B cell (primary cell): ENCODE measurements around the gene FOXI2. TPM values are rescaled to one million over a fixed set of nuclear protein-coding genes. Genes with fewer than 3 reads are reported as not detected.

Experiments used
- ATAC-seq: fragments of 200-7000 bp; cut with Tn5 transposase; one replicate; pipeline ENCODE4 v1.10.0; 2021; ENCODE audit warnings: low read depth, mild to moderate bottlenecking, moderate number of reproducible peaks, moderate library complexity
- CTCF ChIA-PET: fragments of 350-600 bp; sonication (Branson Sonifier 250); formaldehyde crosslinking; loops from one replicate; lab custom pipeline; 2021; ENCODE audit warnings: antibody characterized with exemption, inconsistent platforms; lab: Charles Lee
- POLR2A ChIA-PET: fragments of 350-600 bp; sonication (Branson Sonifier 250); formaldehyde crosslinking; loops from one replicate; lab custom pipeline; 2021; ENCODE audit warnings: antibody characterized with exemption; lab: Charles Lee
- DNase-seq: peaks from one replicate; pipeline ENCODE4 v3.0.0; 2013
- H2AFZ ChIP-seq: 2 replicates; pipeline ENCODE4 v1.6.1; 2012; ENCODE audit warnings: mild to moderate bottlenecking, low read depth, low read length; ENCODE audit not compliant: insufficient read depth, poor library complexity, severe bottlenecking
- H3K27ac ChIP-seq, 2 donors: 1 replicate in 1 of 2; 2 replicates in 1 of 2; pipeline ENCODE4 v1.5.1; 2012 to 2013; ENCODE audit warnings: low read length in 2 of 2, mild to moderate bottlenecking in 2 of 2, moderate library complexity in 1 of 2
- H3K27me3 ChIP-seq, 4 experiments: fragments of 200-600 bp in 1 of 4; sonication (generic) in 1 of 4; replicated peaks in 1 of 4; 1 replicate in 2 of 4; 2 replicates in 2 of 4; pipeline versions ENCODE4 v1.6.1 to v1.7.0; 2013 to 2016; ENCODE audit warnings: low read length in 3 of 4, mild to moderate bottlenecking in 2 of 4, mixed read lengths in 1 of 4, moderate library complexity in 1 of 4; ENCODE audit not compliant: insufficient read depth in 4 of 4, control insufficient read depth in 3 of 4; ENCODE audit errors: control extremely low read depth in 1 of 4
- H3K36me3 ChIP-seq, 2 experiments: replicated peaks in 1 of 2; 1 replicate in 1 of 2; 2 replicates in 1 of 2; pipeline versions ENCODE4 v1.6.1 to v1.7.1; 2013; ENCODE audit warnings: low read length in 1 of 2; ENCODE audit not compliant: insufficient read depth in 2 of 2, control insufficient read depth in 1 of 2; ENCODE audit errors: control extremely low read depth in 1 of 2, extremely low read depth in 1 of 2
- H3K4me1 ChIP-seq, 2 donors: fragments of 200-600 bp in 1 of 2; sonication (generic) in 1 of 2; 1 replicate in 1 of 2; 2 replicates in 1 of 2; pipeline versions ENCODE4 v1.5.1 to v1.6.1; 2013 to 2017; ENCODE audit warnings: low read length in 2 of 2; ENCODE audit not compliant: control insufficient read depth in 2 of 2, insufficient read depth in 2 of 2
- H3K4me2 ChIP-seq: replicated peaks from 2 replicates; pipeline ENCODE3; 2012; ENCODE audit warnings: mild to moderate bottlenecking, low read depth, low read length; ENCODE audit not compliant: poor library complexity, severe bottlenecking
- H3K4me3 ChIP-seq, 5 experiments: fragments of 200-600 bp in 1 of 5; sonication (generic) in 1 of 5; 1 replicate in 3 of 5; 2 replicates in 2 of 5; pipeline versions ENCODE4 v1.5.1 to v1.7.0; 2011 to 2016; ENCODE audit warnings: low read length in 4 of 5, mild to moderate bottlenecking in 4 of 5, low read depth in 2 of 5, control low read depth in 1 of 5, moderate library complexity in 1 of 5; ENCODE audit not compliant: insufficient read depth in 1 of 5; ENCODE audit errors: control extremely low read depth in 1 of 5, extremely low read depth in 1 of 5
- H3K79me2 ChIP-seq: fragments of 200-600 bp; sonication (generic); one replicate; pipeline ENCODE4 v1.6.0; 2016; ENCODE audit warnings: low read length; ENCODE audit not compliant: control insufficient read depth, insufficient read depth
- H3K9ac ChIP-seq: fragments of 200-600 bp; sonication (generic); 2 replicates; pipeline ENCODE4 v1.6.1; 2017; ENCODE audit warnings: mild to moderate bottlenecking, low read length, moderate library complexity
- H3K9me3 ChIP-seq, 3 donors: one replicate each; pipeline versions ENCODE4 v1.6.1 to v1.7.1; 2013; ENCODE audit warnings: low read length in 2 of 3; ENCODE audit not compliant: control insufficient read depth in 2 of 3, insufficient read depth in 1 of 3; ENCODE audit errors: control extremely low read depth in 1 of 3
- H4K20me1 ChIP-seq: 2 replicates; pipeline ENCODE4 v1.6.0; 2012; ENCODE audit warnings: mild to moderate bottlenecking, low read length; ENCODE audit not compliant: insufficient read depth, control insufficient read depth, poor library complexity, severe bottlenecking
- H3K27ac Mint-ChIP-seq: one replicate; pipeline ENCODE4 v1.8.0; 2021; ENCODE audit warnings: mixed read lengths
- H3K27me3 Mint-ChIP-seq: one replicate; pipeline ENCODE4 v1.8.0; 2021; ENCODE audit warnings: mixed read lengths
- H3K4me1 Mint-ChIP-seq: one replicate; pipeline ENCODE4 v1.8.0; 2021; ENCODE audit warnings: mixed read lengths
- H3K4me3 Mint-ChIP-seq: one replicate; pipeline ENCODE4 v1.8.0; 2021; ENCODE audit warnings: mixed read lengths
- H3K9me3 Mint-ChIP-seq: one replicate; pipeline ENCODE4 v1.8.0; 2022; ENCODE audit warnings: mixed read lengths; ENCODE audit not compliant: insufficient read depth
- EZH2 ChIP-seq: IDR thresholded peaks from 2 replicates; pipeline ENCODE4 v1.6.1; 2012; ENCODE audit warnings: borderline replicate concordance, low read depth, mild to moderate bottlenecking, moderate library complexity, low read length; ENCODE audit not compliant: insufficient read depth, poor library complexity, severe bottlenecking
- WGBS: methylation state at CpG from one replicate; pipeline ENCODE4 v1.1.5; 2013; ENCODE audit warnings: missing lambda C conversion rate; ENCODE audit not compliant: insufficient coverage; 5-methylcytosine and 5-hydroxymethylcytosine counted together
- intact Hi-C: fragments of 100-400 bp; cut with micrococcal nuclease; formaldehyde crosslinking; loops from one replicate; pipeline ENCODE4 v1.10.0; 2022
- polyA plus RNA-seq: library from polyadenylated mRNA; depleted of rRNA; stranded (reverse); fragments of >200 nt; gene quantifications from 2 replicates; pipeline ENCODE4 v1.2.3, GENCODE V29; 2012
- total RNA-seq, 2 donors: library from RNA; stranded (reverse); fragments of 120-200 nt in 1 of 2; gene quantifications; 1 replicate in 1 of 2; 2 replicates in 1 of 2; pipeline versions ENCODE4 v1.2.3 to v1.2.4, GENCODE V29; 2013 to 2022
- TF ChIP-seq, protein P1 (sequence below): fragments of 200-600 bp; IDR thresholded peaks from one replicate; pipeline ENCODE4 v1.8.0; 2022; ENCODE audit warnings: antibody characterized with exemption, mild to moderate bottlenecking

Gene FOXI2
- total and polyA plus RNA-seq, 2 donors (not counting 1 experiment from before 2014, with no cell fraction given): not detected

DNA sequence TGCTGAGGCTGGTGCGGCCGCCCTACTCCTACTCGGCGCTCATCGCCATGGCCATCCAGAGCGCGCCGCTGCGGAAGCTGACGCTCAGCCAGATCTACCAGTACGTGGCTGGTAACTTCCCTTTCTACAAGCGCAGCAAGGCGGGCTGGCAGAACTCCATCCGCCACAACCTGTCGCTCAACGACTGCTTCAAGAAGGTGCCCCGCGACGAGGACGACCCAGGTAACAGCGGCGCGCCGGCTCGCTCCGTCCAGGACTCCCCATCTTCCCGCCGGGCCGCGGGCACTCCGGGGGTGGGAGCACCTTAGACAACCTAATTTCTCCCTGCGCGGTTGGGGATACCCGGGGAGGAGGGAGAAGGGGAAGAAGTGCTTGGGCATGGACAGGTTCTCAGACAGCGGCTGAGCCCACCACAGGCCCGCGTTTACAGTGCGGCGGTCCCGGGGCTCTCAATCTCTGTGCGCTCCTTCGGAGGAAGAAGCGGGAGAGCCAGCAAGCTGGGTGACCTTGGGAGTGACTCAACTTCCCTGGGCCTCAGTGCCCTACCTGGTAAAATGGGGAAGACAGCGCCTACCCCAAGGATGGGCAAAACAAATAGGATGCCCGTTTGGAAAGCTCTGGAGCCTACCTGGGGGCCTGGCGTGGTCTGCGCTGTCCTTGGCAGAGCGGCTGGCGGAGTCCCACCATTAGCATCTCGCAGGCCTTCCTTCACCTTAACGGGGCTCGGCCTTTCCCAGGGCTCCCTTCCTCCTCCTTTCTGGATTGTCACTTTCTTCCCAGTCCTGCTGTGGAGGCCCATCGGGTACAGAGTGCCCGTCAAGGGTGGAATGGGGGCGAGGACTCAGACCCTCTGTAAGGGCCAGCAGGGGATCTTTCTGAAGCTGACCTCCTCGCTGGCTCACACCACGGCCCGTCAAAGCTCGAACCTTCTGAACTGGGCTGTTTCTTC, 852 bp downstream of the FOXI2 start:
- no peak overlapping the region for H3K27ac ChIP-seq
- H3K4me2 ChIP-seq: peak overlapping the region; percentile 42
- intact Hi-C loops: no loop called here
- H2AFZ ChIP-seq: peak overlapping the region; percentile 22
- no peak overlapping the region for H3K4me3 Mint-ChIP-seq
- no peak overlapping the region for H3K4me3 ChIP-seq
- H3K9me3 ChIP-seq: peaks cover 0 to 25% (median 0%) of the 10 kb centered on the region in 3 donors
- H3K9ac ChIP-seq: no peak overlapping the region
- WGBS: 25% methylated on average over 54 of the region's 59 CpGs
- H3K79me2 ChIP-seq: no peaks in the 10 kb centered on the region
- H3K27me3 ChIP-seq: peaks cover 0 to 40% (median 7%) of the 10 kb centered on the region in 4 experiments
- H4K20me1 ChIP-seq: no peaks in the 10 kb centered on the region
- H3K27ac Mint-ChIP-seq: no peak overlapping the region
- H3K4me1 ChIP-seq: peaks cover 0 to 3% of the 10 kb centered on the region in 2 donors
- no peak for ATAC-seq
- TF ChIP-seq EZH2: no peak
- TF ChIP-seq, protein P1, sequence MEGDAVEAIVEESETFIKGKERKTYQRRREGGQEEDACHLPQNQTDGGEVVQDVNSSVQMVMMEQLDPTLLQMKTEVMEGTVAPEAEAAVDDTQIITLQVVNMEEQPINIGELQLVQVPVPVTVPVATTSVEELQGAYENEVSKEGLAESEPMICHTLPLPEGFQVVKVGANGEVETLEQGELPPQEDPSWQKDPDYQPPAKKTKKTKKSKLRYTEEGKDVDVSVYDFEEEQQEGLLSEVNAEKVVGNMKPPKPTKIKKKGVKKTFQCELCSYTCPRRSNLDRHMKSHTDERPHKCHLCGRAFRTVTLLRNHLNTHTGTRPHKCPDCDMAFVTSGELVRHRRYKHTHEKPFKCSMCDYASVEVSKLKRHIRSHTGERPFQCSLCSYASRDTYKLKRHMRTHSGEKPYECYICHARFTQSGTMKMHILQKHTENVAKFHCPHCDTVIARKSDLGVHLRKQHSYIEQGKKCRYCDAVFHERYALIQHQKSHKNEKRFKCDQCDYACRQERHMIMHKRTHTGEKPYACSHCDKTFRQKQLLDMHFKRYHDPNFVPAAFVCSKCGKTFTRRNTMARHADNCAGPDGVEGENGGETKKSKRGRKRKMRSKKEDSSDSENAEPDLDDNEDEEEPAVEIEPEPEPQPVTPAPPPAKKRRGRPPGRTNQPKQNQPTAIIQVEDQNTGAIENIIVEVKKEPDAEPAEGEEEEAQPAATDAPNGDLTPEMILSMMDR: no peak
- H3K27me3 Mint-ChIP-seq: peaks cover 30% of the 10 kb centered on the region
- H3K4me1 Mint-ChIP-seq: peaks cover 1% of the 10 kb centered on the region
- CTCF ChIA-PET: no interaction called here
- H3K9me3 Mint-ChIP-seq: no peaks in the 10 kb centered on the region
- H3K36me3 ChIP-seq: no peaks in the 10 kb centered on the region
- POLR2A ChIA-PET: no interaction called here
- no peak for DNase-seq
